HUES6 (cell line): Measurements from ENCODE around the gene GMPPB.
"Not testable (repeated sequence)": the region's sequence is repeated elsewhere in the genome, so short reads cannot be mapped to it uniquely, and the experiment has no call there.

Experiments used
- H3K27ac ChIP-seq: 2 replicates; pipeline ENCODE4 v1.7.0; 2013; ENCODE audit warnings: low read depth, mild to moderate bottlenecking, low read length, inconsistent platforms
- H3K27me3 ChIP-seq: 2 replicates; pipeline ENCODE4 v1.6.1; 2013; ENCODE audit warnings: low read length; ENCODE audit not compliant: control insufficient read depth, insufficient read depth
- H3K36me3 ChIP-seq: 2 replicates; pipeline ENCODE4 v1.6.1; 2013; ENCODE audit warnings: low read length; ENCODE audit not compliant: control insufficient read depth, insufficient read depth
- H3K4me1 ChIP-seq: 2 replicates; pipeline ENCODE4 v1.6.1; 2013; ENCODE audit warnings: low read length; ENCODE audit not compliant: control insufficient read depth, insufficient read depth
- H3K4me3 ChIP-seq: 2 replicates; pipeline ENCODE4 v1.5.1; 2013; ENCODE audit warnings: low read depth, low read length
- H3K9ac ChIP-seq: one replicate; pipeline ENCODE4 v1.6.1; 2013; ENCODE audit warnings: mild to moderate bottlenecking, low read length
- H3K9me3 ChIP-seq: 2 replicates; pipeline ENCODE4 v1.6.1; 2013; ENCODE audit warnings: low read depth, low read length; ENCODE audit not compliant: control insufficient read depth, insufficient read depth

GMPPB gene

DNA sequence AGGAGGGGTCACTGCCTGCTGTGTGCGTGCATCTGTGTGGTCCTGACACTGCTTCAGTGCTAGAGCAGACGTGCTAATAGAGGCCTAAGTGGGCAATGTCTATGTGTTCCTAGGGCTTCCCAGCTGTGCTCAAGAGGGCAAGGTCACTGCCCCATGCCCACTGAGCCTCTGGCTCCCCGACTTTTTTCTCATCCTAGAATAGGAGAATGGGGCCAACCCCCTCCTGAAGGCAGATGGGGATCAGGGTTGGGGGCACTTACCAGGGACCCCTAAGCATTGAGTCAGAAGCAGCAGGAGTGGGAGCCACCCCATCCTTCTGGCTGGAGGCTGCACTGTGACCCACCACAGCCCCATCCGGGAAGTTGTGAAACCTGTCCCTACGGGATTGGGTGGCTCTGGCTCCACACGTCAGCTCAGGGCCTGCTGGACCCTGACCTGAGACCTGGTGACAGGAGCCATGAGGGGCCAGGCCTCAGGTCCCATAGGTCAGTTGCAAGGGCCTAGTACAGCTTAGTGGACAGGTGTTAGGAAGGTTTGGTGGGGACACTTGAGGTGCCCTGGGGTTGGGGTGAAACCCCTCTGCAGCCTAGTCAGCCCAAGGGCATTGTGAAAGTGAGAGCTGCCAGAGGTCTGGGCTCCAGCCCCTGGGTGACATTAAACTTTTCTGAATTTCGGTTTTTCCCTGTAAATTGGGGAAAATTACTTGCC, 35.3 kb downstream of the GMPPB start:
- not testable (repeated sequence) for H3K27ac ChIP-seq, H3K9me3 ChIP-seq, H3K4me1 ChIP-seq, H3K27me3 ChIP-seq
- Histone ChIP-seq H3K9ac (peak overlapping the region; percentile 84), H3K4me3 (peak overlapping the region; percentile 86), H3K36me3 (peaks cover 11% of the 10 kb centered on the region)

- H3K9me3 ChIP-seq, result not testable (repeated sequence)
These were observed 36.3 kb downstream of the GMPPB start for GRCh38 chr3:49687424-49687795.

GRCh38 chr3:49686769-49687423, 36.9 kb downstream of the GMPPB start:
- not testable (repeated sequence) for H3K27me3 ChIP-seq, H3K4me1 ChIP-seq, H3K9me3 ChIP-seq
- peak overlapping the region; percentile 82 for H3K9ac ChIP-seq
- H3K36me3 ChIP-seq, result peaks cover 27% of the 10 kb centered on the region
- 0 out of 2 replicates have a peak overlapping the region, but pooled peaks have one; percentile 36 for H3K27ac ChIP-seq
- peak overlapping the region; percentile 76 for H3K4me3 ChIP-seq

More at GRCh38 chr3:49687424-49687795, 36.3 kb downstream of the GMPPB start:
- Histone ChIP-seq H3K4me3 (peak overlapping the region; percentile 76), H3K36me3 (peaks cover 22% of the 10 kb centered on the region)
- not testable (repeated sequence) for H3K27ac ChIP-seq, H3K27me3 ChIP-seq, H3K4me1 ChIP-seq, H3K9ac ChIP-seq

- not testable (repeated sequence) for H3K9me3 ChIP-seq, H3K9ac ChIP-seq, H3K27me3 ChIP-seq, H3K4me1 ChIP-seq, H3K27ac ChIP-seq
- H3K4me3 ChIP-seq, result peak overlapping the region; percentile 76
- H3K36me3 ChIP-seq, result peaks cover 32% of the 10 kb centered on the region
These were observed 37.4 kb downstream of the GMPPB start for GRCh38 chr3:49686346-49686745.

- Histone ChIP-seq H3K36me3 (peaks cover 37% of the 10 kb centered on the region), H3K4me3 (peak overlapping the region; percentile 76)
- not testable (repeated sequence) for H3K27me3 ChIP-seq, H3K27ac ChIP-seq, H3K4me1 ChIP-seq, H3K9me3 ChIP-seq, H3K9ac ChIP-seq
These were observed 37.9 kb downstream of the GMPPB start for GRCh38 chr3:49685846-49686245.

GRCh38 chr3:49685103-49685502, 38.6 kb downstream of the GMPPB start:
- H3K4me1 ChIP-seq, H3K9me3 ChIP-seq, H3K27me3 ChIP-seq, H3K27ac ChIP-seq, H3K9ac ChIP-seq: not testable (repeated sequence)
- H3K36me3 ChIP-seq, result peaks cover 45% of the 10 kb centered on the region
- H3K4me3 ChIP-seq, result peak overlapping the region; percentile 76; the same call in 1 of the 2 replicates

DNA sequence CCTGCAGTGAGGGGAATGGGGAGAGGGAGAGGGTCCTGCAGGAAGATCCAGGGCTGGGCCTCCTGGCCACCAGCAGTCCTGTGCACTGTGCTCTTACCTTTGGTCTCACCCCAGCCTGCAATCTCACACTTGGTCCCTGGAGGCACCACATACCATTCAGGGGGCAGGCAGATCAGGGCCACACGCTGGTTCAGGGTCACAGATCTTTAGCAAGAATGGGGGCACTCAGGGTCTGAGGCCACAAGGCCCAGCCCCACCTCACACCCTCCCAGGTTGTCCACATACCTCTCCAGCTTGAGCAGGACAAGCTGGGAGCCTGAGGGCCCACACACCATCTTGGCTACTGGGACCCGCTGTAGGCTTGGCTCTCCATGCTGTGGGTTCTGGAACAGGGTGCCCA, 39.3 kb downstream of the GMPPB start:
- H3K4me3 ChIP-seq, H3K9ac ChIP-seq, H3K4me1 ChIP-seq, H3K9me3 ChIP-seq, H3K27ac ChIP-seq, H3K27me3 ChIP-seq: not testable (repeated sequence)
- H3K36me3 ChIP-seq, result peaks cover 51% of the 10 kb centered on the region

- Histone ChIP-seq H3K9me3 (no peaks in the 10 kb centered on the region), H3K4me1 (peaks cover 2% of the 10 kb centered on the region; the same call in 1 of the 2 replicates), H3K27ac (no peak overlapping the region), H3K36me3 (peaks cover 64% of the 10 kb centered on the region), H3K9ac (no peak overlapping the region), H3K27me3 (no peaks in the 10 kb centered on the region), H3K4me3 (no peak overlapping the region)
These were observed 40.6 kb downstream of the GMPPB start for GRCh38 chr3:49683162-49683561.

DNA sequence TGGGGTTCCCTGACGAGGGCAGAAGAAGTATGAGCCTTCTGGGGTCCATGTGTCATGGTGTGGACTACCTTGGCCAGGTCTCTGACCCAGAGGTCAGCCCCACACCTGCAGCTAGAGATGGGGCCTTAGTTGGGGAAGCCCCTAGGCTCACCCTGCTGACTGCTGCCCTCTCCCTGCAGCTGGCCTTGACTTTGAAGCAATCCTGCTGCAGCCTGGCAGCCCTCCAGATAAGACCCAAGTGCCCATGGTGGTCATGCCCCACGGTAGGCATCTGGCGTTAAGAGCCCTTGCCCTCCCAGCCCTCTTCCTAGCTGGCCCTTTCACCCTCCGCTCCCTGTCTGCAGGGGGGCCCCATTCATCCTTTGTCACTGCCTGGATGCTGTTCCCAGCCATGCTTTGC, 42.2 kb downstream of the GMPPB start:
- no peak overlapping the region for H3K9ac ChIP-seq
- no peak overlapping the region for H3K4me3 ChIP-seq
- no peak overlapping the region for H3K27ac ChIP-seq
- peaks cover 81% of the 10 kb centered on the region for H3K36me3 ChIP-seq
- no peaks in the 10 kb centered on the region for H3K27me3 ChIP-seq
- no peaks in the 10 kb centered on the region for H3K9me3 ChIP-seq
- H3K4me1 ChIP-seq, result no peaks in the 10 kb centered on the region

DNA sequence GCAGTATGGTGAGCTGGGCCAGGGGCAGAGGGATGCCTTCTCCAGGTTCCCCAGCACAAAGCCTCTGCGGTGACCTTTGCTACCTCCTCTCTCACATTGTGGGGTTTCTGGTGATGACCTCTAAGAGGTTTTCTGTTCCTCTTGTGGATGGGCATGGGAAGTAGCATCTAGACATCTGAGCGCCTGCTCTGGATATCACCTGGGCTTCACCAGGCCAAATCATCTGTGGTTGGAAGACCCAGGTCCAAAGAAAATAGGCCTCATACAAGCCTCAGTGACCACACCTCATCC, 42.6 kb downstream of the GMPPB start:
- Histone ChIP-seq H3K4me3 (no peak overlapping the region), H3K27me3 (no peaks in the 10 kb centered on the region), H3K9me3 (no peaks in the 10 kb centered on the region), H3K27ac (no peak overlapping the region), H3K36me3 (peaks cover 84% of the 10 kb centered on the region), H3K9ac (no peak overlapping the region), H3K4me1 (no peaks in the 10 kb centered on the region)

- Histone ChIP-seq H3K9ac (no peak overlapping the region), H3K27me3 (no peaks in the 10 kb centered on the region), H3K9me3 (no peaks in the 10 kb centered on the region), H3K4me3 (no peak overlapping the region), H3K4me1 (no peaks in the 10 kb centered on the region), H3K27ac (no peak overlapping the region), H3K36me3 (peaks cover 89% of the 10 kb centered on the region)
These were observed 43.1 kb downstream of the GMPPB start for GRCh38 chr3:49680493-49681231.
